Measurements from ENCODE around the gene CD63. TPM values are rescaled to one million over a fixed set of nuclear protein-coding genes. Genes with fewer than 3 reads are reported as not detected.

Gene CD63
- polyA plus RNA-seq, 1 donor from 2014 or later: 217 TPM

DNA sequence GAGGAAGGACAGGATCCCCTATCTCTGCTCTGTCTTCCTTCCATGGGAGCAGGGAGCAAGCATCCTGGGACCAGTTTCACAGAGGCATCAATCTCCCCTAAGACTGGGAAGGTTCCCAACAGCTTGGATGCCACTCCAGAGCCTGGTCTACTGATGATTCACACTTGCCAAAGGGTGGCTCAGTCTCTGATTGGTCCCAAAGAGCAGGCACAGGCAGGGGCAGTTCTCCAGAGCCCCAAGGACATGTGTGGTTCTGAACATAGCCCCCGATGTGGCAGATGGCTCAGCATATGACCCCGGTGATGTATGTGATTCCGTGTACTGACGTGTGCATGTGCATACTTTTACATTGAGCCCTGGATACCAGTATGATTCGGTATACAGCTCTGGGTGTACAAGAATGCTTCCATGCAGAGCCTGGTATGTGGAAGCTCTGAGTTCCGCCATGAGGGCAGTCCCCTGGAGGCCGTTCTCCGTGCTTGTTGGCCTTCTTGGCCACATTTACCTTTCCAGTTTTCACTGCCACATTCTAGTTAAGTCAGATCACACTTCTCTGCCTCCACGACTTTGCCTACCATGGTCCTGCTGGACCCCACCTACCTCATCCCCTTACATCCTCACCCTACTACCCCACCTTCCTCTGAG lies 42.3 kb downstream of the CD63 start:
- no peak overlapping the region for H3K4me2 ChIP-seq (ENCODE audit: low read length)
- H3F3A ChIP-seq (ENCODE audit: insufficient read depth, low read length, poor library complexity, severe bottlenecking): no peaks in the 10 kb centered on the region
- no peaks in the 10 kb centered on the region for H3K36me3 ChIP-seq (ENCODE audit: insufficient read depth, low read length)
- no peaks in the 10 kb centered on the region for H3K9me3 ChIP-seq (ENCODE audit: low read length)
- H3K79me2 ChIP-seq (replicated peaks; ENCODE audit: insufficient read depth, low read length): no peaks in the 10 kb centered on the region
- H4K20me1 ChIP-seq (ENCODE audit: insufficient read depth): no peaks in the 10 kb centered on the region
- no peak for TF ChIP-seq POLR2AphosphoS5 (IDR thresholded peaks at IDR 0.05)
- no peak for TF ChIP-seq EZH2 (IDR thresholded peaks at IDR 0.05; ENCODE audit: borderline replicate concordance, insufficient read depth, low read length, poor library complexity, severe bottlenecking)
- no peak for TF ChIP-seq EP300 (conservative IDR thresholded peaks at IDR 0.05; ENCODE audit: poor library complexity, severe bottlenecking)
- TF ChIP-seq RAD21 (conservative IDR thresholded peaks at IDR 0.05): no peak
- no peak for TF ChIP-seq REST (IDR thresholded peaks at IDR 0.05; ENCODE audit: borderline replicate concordance)
- TF ChIP-seq, protein P1, sequence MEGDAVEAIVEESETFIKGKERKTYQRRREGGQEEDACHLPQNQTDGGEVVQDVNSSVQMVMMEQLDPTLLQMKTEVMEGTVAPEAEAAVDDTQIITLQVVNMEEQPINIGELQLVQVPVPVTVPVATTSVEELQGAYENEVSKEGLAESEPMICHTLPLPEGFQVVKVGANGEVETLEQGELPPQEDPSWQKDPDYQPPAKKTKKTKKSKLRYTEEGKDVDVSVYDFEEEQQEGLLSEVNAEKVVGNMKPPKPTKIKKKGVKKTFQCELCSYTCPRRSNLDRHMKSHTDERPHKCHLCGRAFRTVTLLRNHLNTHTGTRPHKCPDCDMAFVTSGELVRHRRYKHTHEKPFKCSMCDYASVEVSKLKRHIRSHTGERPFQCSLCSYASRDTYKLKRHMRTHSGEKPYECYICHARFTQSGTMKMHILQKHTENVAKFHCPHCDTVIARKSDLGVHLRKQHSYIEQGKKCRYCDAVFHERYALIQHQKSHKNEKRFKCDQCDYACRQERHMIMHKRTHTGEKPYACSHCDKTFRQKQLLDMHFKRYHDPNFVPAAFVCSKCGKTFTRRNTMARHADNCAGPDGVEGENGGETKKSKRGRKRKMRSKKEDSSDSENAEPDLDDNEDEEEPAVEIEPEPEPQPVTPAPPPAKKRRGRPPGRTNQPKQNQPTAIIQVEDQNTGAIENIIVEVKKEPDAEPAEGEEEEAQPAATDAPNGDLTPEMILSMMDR (IDR thresholded peaks at IDR 0.05; ENCODE audit: poor library complexity, severe bottlenecking): no peak
- no peaks in the 10 kb centered on the region for H3K27me3 ChIP-seq (ENCODE audit: insufficient read depth, low read depth, low read length)
- H3K27ac ChIP-seq (ENCODE audit: low read length): no peak overlapping the region
- no peak overlapping the region for H3K4me3 ChIP-seq (ENCODE audit: low read length)
- H2AFZ ChIP-seq (ENCODE audit: low read depth, low read length): no peak overlapping the region
- H3K9ac ChIP-seq (ENCODE audit: low read length): no peak overlapping the region
- H3K9me2 ChIP-seq (ENCODE audit: insufficient read depth, low read length): no peaks in the 10 kb centered on the region

- Histone ChIP-seq H3K9ac (ENCODE audit: low read length) (no peak overlapping the region), H2AFZ (ENCODE audit: low read depth, low read length) (no peak overlapping the region), H3F3A (ENCODE audit: insufficient read depth, low read length, poor library complexity, severe bottlenecking) (no peaks in the 10 kb centered on the region), H3K27me3 (ENCODE audit: insufficient read depth, low read depth, low read length) (no peaks in the 10 kb centered on the region), H3K4me2 (ENCODE audit: low read length) (no peak overlapping the region), H3K27ac (ENCODE audit: low read length) (no peak overlapping the region), H3K9me3 (ENCODE audit: low read length) (no peaks in the 10 kb centered on the region), H3K4me3 (ENCODE audit: low read length) (no peak overlapping the region), H3K36me3 (ENCODE audit: insufficient read depth, low read length) (no peaks in the 10 kb centered on the region), H3K79me2 (replicated peaks; ENCODE audit: insufficient read depth, low read length) (no peaks in the 10 kb centered on the region), H3K9me2 (ENCODE audit: insufficient read depth, low read length) (no peaks in the 10 kb centered on the region), H4K20me1 (ENCODE audit: insufficient read depth) (no peaks in the 10 kb centered on the region)
- no peak for TF ChIP-seq REST (IDR thresholded peaks at IDR 0.05; ENCODE audit: borderline replicate concordance)
- no peak for TF ChIP-seq POLR2AphosphoS5 (IDR thresholded peaks at IDR 0.05)
- TF ChIP-seq EP300 (conservative IDR thresholded peaks at IDR 0.05; ENCODE audit: poor library complexity, severe bottlenecking): no peak
- no peak for TF ChIP-seq MXI1 (conservative IDR thresholded peaks at IDR 0.05; ENCODE audit: poor library complexity, severe bottlenecking)
Measured at GRCh38 chr12:55685671-55686070, 43.1 kb downstream of the CD63 start.
